HepG2 (cell line): ENCODE results near the gene CEBPA. TPM values are rescaled to one million over a fixed set of nuclear protein-coding genes. Genes with fewer than 3 reads are reported as not detected.
A peak's percentile ranks its signal among the peaks of the same experiment; 100 is the strongest.

Experiments
- BCL3 ChIP-seq: sonication (generic); formaldehyde crosslinking; IDR thresholded peaks from 2 replicates; pipeline ENCODE4 v1.5.1; 2020; ENCODE audit warnings: mild to moderate bottlenecking, missing genetic modification reagents, moderate library complexity
- CCDC6 ChIP-seq: sonication (generic); formaldehyde crosslinking; IDR thresholded peaks from 2 replicates; pipeline ENCODE4 v1.8.1; 2022; ENCODE audit warnings: mild to moderate bottlenecking, missing genetic modification reagents, moderate library complexity
- DNMT3B ChIP-seq: conservative IDR thresholded peaks from 2 replicates; pipeline ENCODE4 v1.6.1; 2016; ENCODE audit warnings: missing biosample characterization, control low read depth
- FOXA1 ChIP-seq, 2 experiments: fragments of 450-650 bp in 1 of 2; sonication (generic) in 1 of 2; formaldehyde crosslinking in 1 of 2; IDR thresholded peaks; 2 replicates each; pipeline versions ENCODE4 v1.4.0 to v1.6.1; 2016 to 2020; ENCODE audit warnings: missing genetic modification reagents in 1 of 2
- HNRNPK ChIP-seq: fragments of 200-400 bp; formaldehyde crosslinking; IDR thresholded peaks from 2 replicates; pipeline ENCODE4 v1.6.1; 2018; ENCODE audit warnings: low read length, low read depth, moderate library complexity, mild to moderate bottlenecking; ENCODE audit not compliant: poor library complexity, severe bottlenecking
- IKZF5 ChIP-seq: IDR thresholded peaks from 2 replicates; pipeline ENCODE4 v1.6.1; 2018; ENCODE audit warnings: missing genetic modification reagents, mild to moderate bottlenecking, missing compliant biosample characterization
- KDM5B ChIP-seq: sonication (generic); formaldehyde crosslinking; IDR thresholded peaks from 2 replicates; pipeline ENCODE4 v1.4.0; 2020; ENCODE audit warnings: missing genetic modification reagents, mild to moderate bottlenecking, borderline replicate concordance
- MED1 ChIP-seq: sonication (generic); formaldehyde crosslinking; IDR thresholded peaks from 2 replicates; pipeline ENCODE4 v1.4.0; 2020; ENCODE audit warnings: missing genetic modification reagents
- MEIS2 ChIP-seq: sonication (generic); formaldehyde crosslinking; IDR thresholded peaks from 2 replicates; pipeline ENCODE4 v1.9.0; 2021; ENCODE audit warnings: mild to moderate bottlenecking, missing genetic modification reagents
- MTF2 ChIP-seq: sonication (generic); formaldehyde crosslinking; IDR thresholded peaks from 2 replicates; pipeline ENCODE4 v1.5.0; 2020; ENCODE audit warnings: missing genetic modification reagents, borderline replicate concordance
- NCOR1 ChIP-seq: fragments of 200-600 bp; sonication (generic); IDR thresholded peaks from 2 replicates; pipeline ENCODE4 v1.7.0; 2017; ENCODE audit warnings: antibody characterized with exemption, low read length, borderline replicate concordance
- PAWR ChIP-seq: sonication (generic); formaldehyde crosslinking; IDR thresholded peaks from 2 replicates; pipeline ENCODE4 v1.4.0; 2020; ENCODE audit warnings: missing genetic modification reagents, mild to moderate bottlenecking, borderline replicate concordance
- RAD21 ChIP-seq: fragments of 450-650 bp; formaldehyde crosslinking; IDR thresholded peaks from 2 replicates; pipeline ENCODE4 v1.5.0; 2020; ENCODE audit warnings: mild to moderate bottlenecking
- REL ChIP-seq: sonication (generic); formaldehyde crosslinking; conservative IDR thresholded peaks from 2 replicates; pipeline ENCODE4 v1.8.0; 2022; ENCODE audit warnings: mild to moderate bottlenecking, missing genetic modification reagents, moderate library complexity
- SP1 ChIP-seq, 2 experiments: fragments of 450-650 bp in 1 of 2; sonication (generic) in 1 of 2; formaldehyde crosslinking in 1 of 2; IDR thresholded peaks; 2 replicates each; pipeline versions ENCODE4 v1.4.0 to v1.6.1; 2016 to 2020; ENCODE audit warnings: missing genetic modification reagents in 1 of 2
- THRA ChIP-seq: sonication (generic); formaldehyde crosslinking; IDR thresholded peaks from 2 replicates; pipeline ENCODE4 v1.4.0; 2020; ENCODE audit warnings: missing genetic modification reagents, borderline replicate concordance
- ZBTB21 ChIP-seq: sonication (generic); formaldehyde crosslinking; IDR thresholded peaks from 2 replicates; pipeline ENCODE4 v1.4.0; 2020; ENCODE audit warnings: missing genetic modification reagents
- ZNF12 ChIP-seq: sonication (generic); formaldehyde crosslinking; IDR thresholded peaks from 2 replicates; pipeline ENCODE4 v1.5.0; 2020; ENCODE audit warnings: missing genetic modification reagents
- ZNF225 ChIP-seq: sonication (generic); formaldehyde crosslinking; IDR thresholded peaks from 2 replicates; pipeline ENCODE4 v1.4.0; 2020; ENCODE audit warnings: mild to moderate bottlenecking, missing genetic modification reagents
- ZNF232 ChIP-seq: sonication (generic); formaldehyde crosslinking; IDR thresholded peaks from 2 replicates; pipeline ENCODE4 v1.4.0; 2020; ENCODE audit warnings: missing genetic modification reagents, borderline replicate concordance
- ZNF30 ChIP-seq: sonication (generic); formaldehyde crosslinking; IDR thresholded peaks from 2 replicates; pipeline ENCODE4 v1.5.0; 2020; ENCODE audit warnings: mild to moderate bottlenecking, missing genetic modification reagents
- polyA plus RNA-seq, 8 experiments: library from polyadenylated mRNA; depleted of rRNA in 3 of 8; stranded (reverse) in 7 of 8; unstranded in 1 of 8; fragments of >200 nt; fragmentation: Illumina TruSeq in 4 of 8; extraction: Trizol in 4 of 8; gene quantifications; 2 replicates each; pipeline versions ENCODE4 v1.2.1 to v1.2.3, GENCODE V29; 2011 to 2016; ENCODE audit warnings: low read depth in 4 of 8, missing spikeins in 1 of 8, mixed read lengths in 1 of 8; ENCODE audit not compliant: insufficient read depth in 1 of 8
- total RNA-seq, 5 experiments: library from RNA; depleted of rRNA; stranded (reverse); fragments of >200 nt; fragmentation: Illumina TruSeq; extraction: Trizol; gene quantifications; 2 replicates each; pipeline ENCODE4 v1.2.3, GENCODE V29; 2016; ENCODE audit warnings: low read depth in 1 of 5
- TF ChIP-seq, protein P1 (sequence below): sonication (generic); formaldehyde crosslinking; IDR thresholded peaks from 2 replicates; pipeline ENCODE4 v1.5.0; 2020; ENCODE audit warnings: missing genetic modification reagents
- TF ChIP-seq, protein P2 (sequence below): sonication (generic); formaldehyde crosslinking; IDR thresholded peaks from 2 replicates; pipeline ENCODE4 v1.4.0; 2020; ENCODE audit warnings: missing genetic modification reagents

Gene CEBPA
- total and polyA plus RNA-seq, 2 of the 13 experiments (the other 11 are each of a cell fraction or from before 2014, with no cell fraction given): 24.8 to 103 TPM

DNA sequence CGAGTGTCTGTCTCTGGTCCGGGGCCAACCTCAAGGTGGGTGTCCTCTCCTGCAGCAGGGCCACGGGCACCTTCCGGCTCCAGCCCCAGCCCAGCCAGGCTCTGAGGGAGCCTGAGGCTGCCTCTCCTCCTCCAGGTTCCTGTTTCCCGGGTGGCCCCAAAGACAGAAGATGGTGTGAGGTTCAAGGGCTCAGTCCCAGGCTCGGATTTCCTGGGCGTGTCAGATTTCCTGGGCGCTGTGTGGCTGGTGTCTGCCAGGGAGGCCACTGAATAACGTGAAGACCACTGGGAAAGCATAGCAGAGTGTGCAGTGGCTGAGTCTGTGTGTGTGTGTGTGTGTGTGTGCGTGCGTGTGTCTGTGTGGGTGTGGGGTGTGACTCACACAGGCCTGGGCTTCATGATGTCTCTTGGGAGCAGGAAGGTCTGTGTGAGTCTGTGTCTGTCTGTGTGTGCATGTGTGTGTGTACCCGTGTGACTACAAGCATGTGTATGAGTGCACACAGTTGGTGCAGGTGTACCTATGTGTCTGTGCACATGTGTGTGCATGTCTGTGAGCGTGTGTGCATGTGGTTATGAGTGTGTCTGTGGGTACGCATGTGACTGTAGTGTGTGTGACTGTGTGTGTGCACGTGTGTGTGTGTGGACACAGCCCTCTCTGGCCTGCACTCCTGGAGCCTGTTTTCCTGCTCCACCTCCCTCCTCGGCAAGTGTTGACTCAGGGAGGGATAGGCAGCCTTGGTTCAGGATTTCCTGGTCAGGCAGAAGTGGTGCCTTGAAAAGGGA lies 28.3 kb downstream of the CEBPA start (continued):
- TF ChIP-seq RAD21 (CRISPR knock-in tag) (no peak), PAWR (no peak), BCL3 (CRISPR knock-in tag) (no peak; the same call in 1 of the 2 replicates), ZNF225 (CRISPR knock-in tag) (no peak), HNRNPK (no peak), SP1 (IDR thresholded peaks at IDR 0.05) (no peak), SP1 (CRISPR knock-in tag; IDR thresholded peaks at IDR 0.05) (no peak), NCOR1 (no peak), IKZF5 (CRISPR knock-in tag) (no peak), ZNF232 (peak; percentile 79; the same call in 1 of the 2 replicates), MED1 (CRISPR knock-in tag) (peak; percentile 77), DNMT3B (CRISPR knock-in tag) (no peak), FOXA1 (IDR thresholded peaks at IDR 0.05) (no peak), FOXA1 (CRISPR knock-in tag; IDR thresholded peaks at IDR 0.05) (peak; percentile 92), ZBTB21 (CRISPR knock-in tag) (no peak), REL (CRISPR knock-in tag) (no peak), MEIS2 (CRISPR knock-in tag) (0 out of 2 replicates have a peak, but pooled peaks have one; percentile 12), CCDC6 (no peak), ZNF12 (CRISPR knock-in tag) (no peak), KDM5B (CRISPR knock-in tag) (peak; percentile 70; the same call in 1 of the 2 replicates), ZNF30 (CRISPR knock-in tag) (no peak), MTF2 (CRISPR knock-in tag) (no peak), THRA (CRISPR knock-in tag) (0 out of 2 replicates have a peak, but pooled peaks have one; percentile 55)
- TF ChIP-seq, protein P1, sequence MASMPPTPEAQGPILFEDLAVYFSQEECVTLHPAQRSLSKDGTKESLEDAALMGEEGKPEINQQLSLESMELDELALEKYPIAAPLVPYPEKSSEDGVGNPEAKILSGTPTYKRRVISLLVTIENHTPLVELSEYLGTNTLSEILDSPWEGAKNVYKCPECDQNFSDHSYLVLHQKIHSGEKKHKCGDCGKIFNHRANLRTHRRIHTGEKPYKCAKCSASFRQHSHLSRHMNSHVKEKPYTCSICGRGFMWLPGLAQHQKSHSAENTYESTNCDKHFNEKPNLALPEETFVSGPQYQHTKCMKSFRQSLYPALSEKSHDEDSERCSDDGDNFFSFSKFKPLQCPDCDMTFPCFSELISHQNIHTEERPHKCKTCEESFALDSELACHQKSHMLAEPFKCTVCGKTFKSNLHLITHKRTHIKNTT: no peak
- TF ChIP-seq, protein P2, sequence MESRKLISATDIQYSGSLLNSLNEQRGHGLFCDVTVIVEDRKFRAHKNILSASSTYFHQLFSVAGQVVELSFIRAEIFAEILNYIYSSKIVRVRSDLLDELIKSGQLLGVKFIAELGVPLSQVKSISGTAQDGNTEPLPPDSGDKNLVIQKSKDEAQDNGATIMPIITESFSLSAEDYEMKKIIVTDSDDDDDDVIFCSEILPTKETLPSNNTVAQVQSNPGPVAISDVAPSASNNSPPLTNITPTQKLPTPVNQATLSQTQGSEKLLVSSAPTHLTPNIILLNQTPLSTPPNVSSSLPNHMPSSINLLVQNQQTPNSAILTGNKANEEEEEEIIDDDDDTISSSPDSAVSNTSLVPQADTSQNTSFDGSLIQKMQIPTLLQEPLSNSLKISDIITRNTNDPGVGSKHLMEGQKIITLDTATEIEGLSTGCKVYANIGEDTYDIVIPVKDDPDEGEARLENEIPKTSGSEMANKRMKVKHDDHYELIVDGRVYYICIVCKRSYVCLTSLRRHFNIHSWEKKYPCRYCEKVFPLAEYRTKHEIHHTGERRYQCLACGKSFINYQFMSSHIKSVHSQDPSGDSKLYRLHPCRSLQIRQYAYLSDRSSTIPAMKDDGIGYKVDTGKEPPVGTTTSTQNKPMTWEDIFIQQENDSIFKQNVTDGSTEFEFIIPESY (CRISPR knock-in tag): no peak
